ENCODE measurements around the gene RTTN.

DNA sequence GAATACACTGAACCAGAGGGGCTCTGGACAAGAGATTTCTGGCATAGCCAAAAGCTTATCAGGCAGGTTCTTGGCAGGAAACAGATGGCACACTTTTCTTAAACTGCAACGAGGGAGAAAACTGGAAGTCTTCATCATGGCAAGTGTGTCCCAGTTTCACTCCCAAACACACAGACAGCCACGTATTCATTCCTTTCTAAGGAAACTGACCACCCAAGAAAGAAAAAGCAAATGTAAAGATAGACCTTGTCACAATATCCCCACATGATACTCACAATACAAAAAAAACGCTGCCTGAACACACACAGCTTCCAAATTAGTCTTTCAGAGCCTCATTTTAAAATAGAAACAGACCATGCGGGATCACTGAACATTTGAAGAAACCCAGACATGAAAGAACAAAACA lies 40.6 kb upstream of the RTTN start:
- TF ChIP-seq, protein P1, sequence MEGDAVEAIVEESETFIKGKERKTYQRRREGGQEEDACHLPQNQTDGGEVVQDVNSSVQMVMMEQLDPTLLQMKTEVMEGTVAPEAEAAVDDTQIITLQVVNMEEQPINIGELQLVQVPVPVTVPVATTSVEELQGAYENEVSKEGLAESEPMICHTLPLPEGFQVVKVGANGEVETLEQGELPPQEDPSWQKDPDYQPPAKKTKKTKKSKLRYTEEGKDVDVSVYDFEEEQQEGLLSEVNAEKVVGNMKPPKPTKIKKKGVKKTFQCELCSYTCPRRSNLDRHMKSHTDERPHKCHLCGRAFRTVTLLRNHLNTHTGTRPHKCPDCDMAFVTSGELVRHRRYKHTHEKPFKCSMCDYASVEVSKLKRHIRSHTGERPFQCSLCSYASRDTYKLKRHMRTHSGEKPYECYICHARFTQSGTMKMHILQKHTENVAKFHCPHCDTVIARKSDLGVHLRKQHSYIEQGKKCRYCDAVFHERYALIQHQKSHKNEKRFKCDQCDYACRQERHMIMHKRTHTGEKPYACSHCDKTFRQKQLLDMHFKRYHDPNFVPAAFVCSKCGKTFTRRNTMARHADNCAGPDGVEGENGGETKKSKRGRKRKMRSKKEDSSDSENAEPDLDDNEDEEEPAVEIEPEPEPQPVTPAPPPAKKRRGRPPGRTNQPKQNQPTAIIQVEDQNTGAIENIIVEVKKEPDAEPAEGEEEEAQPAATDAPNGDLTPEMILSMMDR (IDR thresholded peaks at IDR 0.05; ENCODE audit: extremely low read depth in 1 of 2, insufficient read depth in 1 of 2, low read depth in 1 of 2, low read length in 2 of 2): no peak
- TF ChIP-seq POLR2A (IDR thresholded peaks at IDR 0.05; ENCODE audit: low read depth, low read length) (no peak), MYC (IDR thresholded peaks at IDR 0.05; ENCODE audit: low read depth, low read length) (no peak), POLR2AphosphoS5 (IDR thresholded peaks at IDR 0.05; ENCODE audit: insufficient read depth, low read depth, low read length) (no peak), GATA2 (IDR thresholded peaks at IDR 0.05; ENCODE audit: insufficient read depth, insufficient read length, low read depth, low read length) (no peak), JUN (IDR thresholded peaks at IDR 0.05; ENCODE audit: borderline replicate concordance, insufficient read depth, insufficient read length, low read depth) (no peak), FOS (IDR thresholded peaks at IDR 0.05; ENCODE audit: borderline replicate concordance, insufficient read depth, low read length) (no peak), EZH2 (IDR thresholded peaks at IDR 0.05; ENCODE audit: borderline replicate concordance, low read depth, low read length, severe bottlenecking) (no peak)
- TF ChIP-seq, protein P2, sequence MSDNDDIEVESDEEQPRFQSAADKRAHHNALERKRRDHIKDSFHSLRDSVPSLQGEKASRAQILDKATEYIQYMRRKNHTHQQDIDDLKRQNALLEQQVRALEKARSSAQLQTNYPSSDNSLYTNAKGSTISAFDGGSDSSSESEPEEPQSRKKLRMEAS (IDR thresholded peaks at IDR 0.05; ENCODE audit: insufficient read depth, insufficient read length): no peak
